ENCODE measurements around the gene ASCL2. TPM values are rescaled to one million over a fixed set of nuclear protein-coding genes. Genes with fewer than 3 reads are reported as not detected.

ASCL2 gene
- total RNA-seq, 1 experiment from 2014 or later = 32.5 TPM

GRCh38 chr11:2309251-2310072 lies 39.1 kb upstream of the ASCL2 start:
- H3K27ac Mint-ChIP-seq (ENCODE audit: unreplicated experiment) = no peak overlapping the region
- H3K4me1 Mint-ChIP-seq (ENCODE audit: low read depth, unreplicated experiment) = no peaks in the 10 kb centered on the region
- H3K36me3 ChIP-seq (ENCODE audit: control insufficient read depth, insufficient read depth, low read length) = no peaks in the 10 kb centered on the region
- no peaks in the 10 kb centered on the region for H3K27me3 Mint-ChIP-seq (ENCODE audit: insufficient read depth, unreplicated experiment)
- H3K27me3 ChIP-seq (replicated peaks; ENCODE audit: control insufficient read depth, insufficient read depth, low read length) = no peaks in the 10 kb centered on the region
- TF ChIP-seq CTCF (IDR thresholded peaks at IDR 0.05; ENCODE audit: insufficient read depth in 1 of 2, low read depth in 1 of 2, low read length in 1 of 2, severe bottlenecking in 1 of 2, unreplicated experiment in 1 of 2) = no peak
- H3K9me3 ChIP-seq = no peaks in the 10 kb centered on the region
- no peak for DNase-seq
- no TSS peak for BruUV-seq (replicated peaks)
- CTCF ChIA-PET = interaction anchor here (0.6 to 9.8 kb wide), 3 partner anchors 106 to 121 kb away, joined by 3 to 128 read pairs (median 3); no protein-coding TSS in a partner anchor
- POLR2A ChIA-PET = interaction anchor here (0.6 to 0.7 kb wide), 2 partner anchors 69 to 72 kb away, joined by 3 to 5 read pairs; no protein-coding TSS in a partner anchor
- H3K9me3 Mint-ChIP-seq (ENCODE audit: unreplicated experiment) = no peaks in the 10 kb centered on the region
- peaks cover 13% of the 10 kb centered on the region for H3K4me1 ChIP-seq
- H3K4me3 ChIP-seq (ENCODE audit: low read depth, low read length) = no peak overlapping the region
- intact Hi-C loops (cut with micrococcal nuclease; ENCODE audit: unreplicated experiment) = loop anchor here (5.0 kb wide), 1 partner anchor 223 kb away; no protein-coding TSS in a partner anchor
- H3K4me3 Mint-ChIP-seq (ENCODE audit: unreplicated experiment) = no peak overlapping the region
- no peaks in the 10 kb centered on the region for H3K36me3 Mint-ChIP-seq (ENCODE audit: insufficient read depth, unreplicated experiment)

DNA sequence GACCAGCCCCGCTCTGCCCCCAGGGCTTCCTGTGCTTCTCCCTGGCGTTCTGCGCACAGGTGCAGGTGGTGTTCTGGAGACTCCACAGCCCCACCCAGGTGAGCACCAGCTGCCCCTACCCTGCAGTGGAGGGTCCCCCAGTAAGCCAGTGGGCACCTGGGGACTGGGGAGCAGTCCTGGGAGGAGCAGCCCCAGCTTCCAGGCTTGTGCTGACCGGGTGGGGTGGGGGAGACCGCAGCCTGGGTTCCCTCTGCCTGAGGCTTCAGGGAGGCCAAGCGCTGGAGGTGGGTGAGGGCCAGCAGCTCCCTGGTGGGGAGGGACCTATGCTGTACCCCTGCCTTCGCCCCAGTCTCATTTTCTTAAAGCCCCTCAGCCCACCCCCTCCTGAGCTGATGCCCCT lies 38.3 kb upstream of the ASCL2 start:
- intact Hi-C loops (cut with micrococcal nuclease; ENCODE audit: unreplicated experiment) = loop anchor here (5.0 kb wide), 1 partner anchor 224 kb away; no protein-coding TSS in a partner anchor
- BruUV-seq (replicated peaks) = no TSS peak
- TF ChIP-seq CTCF (IDR thresholded peaks at IDR 0.05; ENCODE audit: insufficient read depth in 1 of 2, low read depth in 1 of 2, low read length in 1 of 2, severe bottlenecking in 1 of 2, unreplicated experiment in 1 of 2) = no peak
- Mint-ChIP-seq H3K4me1 (ENCODE audit: low read depth, unreplicated experiment) (no peaks in the 10 kb centered on the region), H3K27ac (ENCODE audit: unreplicated experiment) (no peak overlapping the region), H3K4me3 (ENCODE audit: unreplicated experiment) (no peak overlapping the region), H3K27me3 (ENCODE audit: insufficient read depth, unreplicated experiment) (no peaks in the 10 kb centered on the region), H3K9me3 (ENCODE audit: unreplicated experiment) (no peaks in the 10 kb centered on the region), H3K36me3 (ENCODE audit: insufficient read depth, unreplicated experiment) (no peaks in the 10 kb centered on the region)
- H3K36me3 ChIP-seq (ENCODE audit: control insufficient read depth, insufficient read depth, low read length) = no peaks in the 10 kb centered on the region
- no peak overlapping the region for H3K4me3 ChIP-seq (ENCODE audit: low read depth, low read length)
- H3K27me3 ChIP-seq (replicated peaks; ENCODE audit: control insufficient read depth, insufficient read depth, low read length) = no peaks in the 10 kb centered on the region
- ChIA-PET CTCF (interaction anchor here (0.6 to 9.8 kb wide), 3 partner anchors 106 to 121 kb away, joined by 3 to 128 read pairs (median 3); no protein-coding TSS in a partner anchor), POLR2A (interaction anchor here (0.6 kb wide), 1 partner anchor 72 kb away, joined by 3 read pairs; no protein-coding TSS in a partner anchor)
- peaks cover 21% of the 10 kb centered on the region for H3K4me1 ChIP-seq
- H3K9me3 ChIP-seq = no peaks in the 10 kb centered on the region
- no peak for DNase-seq

- no peaks in the 10 kb centered on the region for H3K9me3 ChIP-seq
- CTCF ChIA-PET = interaction anchor here (9.8 kb wide), 1 partner anchor 113 kb away, joined by 128 read pairs; no protein-coding TSS in a partner anchor
- Mint-ChIP-seq H3K27ac (ENCODE audit: unreplicated experiment) (no peak overlapping the region), H3K9me3 (ENCODE audit: unreplicated experiment) (no peaks in the 10 kb centered on the region), H3K36me3 (ENCODE audit: insufficient read depth, unreplicated experiment) (no peaks in the 10 kb centered on the region), H3K4me1 (ENCODE audit: low read depth, unreplicated experiment) (no peaks in the 10 kb centered on the region), H3K4me3 (ENCODE audit: unreplicated experiment) (no peak overlapping the region), H3K27me3 (ENCODE audit: insufficient read depth, unreplicated experiment) (no peaks in the 10 kb centered on the region)
- no peaks in the 10 kb centered on the region for H3K27me3 ChIP-seq (replicated peaks; ENCODE audit: control insufficient read depth, insufficient read depth, low read length)
- intact Hi-C loops (cut with micrococcal nuclease; ENCODE audit: unreplicated experiment) = loop anchor here (5.0 kb wide), 1 partner anchor 225 kb away; no protein-coding TSS in a partner anchor
- no peaks in the 10 kb centered on the region for H3K36me3 ChIP-seq (ENCODE audit: control insufficient read depth, insufficient read depth, low read length)
- no TSS peak for BruUV-seq (replicated peaks)
- no peak for TF ChIP-seq CTCF (IDR thresholded peaks at IDR 0.05; ENCODE audit: insufficient read depth in 1 of 2, low read depth in 1 of 2, low read length in 1 of 2, severe bottlenecking in 1 of 2, unreplicated experiment in 1 of 2)
- H3K4me1 ChIP-seq = peaks cover 31% of the 10 kb centered on the region
- POLR2A ChIA-PET = no interaction called here
- no peak overlapping the region for H3K4me3 ChIP-seq (ENCODE audit: low read depth, low read length)
- no peak for DNase-seq
These were observed 37.3 kb upstream of the ASCL2 start for GRCh38 chr11:2307501-2308331.

All from Caco-2 (cell line).